COLO668 (cell line): ENCODE data around the gene MGAT5B.
"Not testable (repeated sequence)": the region's sequence is repeated elsewhere in the genome, so short reads cannot be mapped to it uniquely, and the experiment has no call there.

Experiments
- DNase-seq: peaks from one replicate; lab custom pipeline; 2025; ENCODE audit not compliant: unreplicated experiment; lab: John Stamatoyannopoulos, UW

MGAT5B gene

DNA sequence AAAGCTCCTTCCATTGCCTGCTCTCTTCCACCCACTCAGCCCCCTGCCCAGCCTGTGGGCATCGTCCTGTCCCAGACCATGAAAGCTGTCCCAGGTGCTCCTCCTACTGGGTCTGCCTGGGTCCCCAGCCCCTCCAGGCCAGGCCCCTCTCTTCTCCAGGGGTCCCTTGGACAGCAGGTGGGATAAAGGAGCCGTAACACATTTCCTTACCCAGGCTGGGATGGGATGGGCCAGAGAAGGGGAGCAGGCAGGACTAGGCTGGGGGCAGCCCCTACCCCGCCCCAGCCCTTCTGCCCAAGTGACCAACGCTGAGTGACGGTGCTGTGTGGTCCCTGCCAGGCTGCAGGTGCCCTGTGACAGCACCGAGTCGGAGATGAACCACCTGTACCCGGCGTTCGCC is 80.1 kb downstream of the MGAT5B start:
- no peak for DNase-seq

DNA sequence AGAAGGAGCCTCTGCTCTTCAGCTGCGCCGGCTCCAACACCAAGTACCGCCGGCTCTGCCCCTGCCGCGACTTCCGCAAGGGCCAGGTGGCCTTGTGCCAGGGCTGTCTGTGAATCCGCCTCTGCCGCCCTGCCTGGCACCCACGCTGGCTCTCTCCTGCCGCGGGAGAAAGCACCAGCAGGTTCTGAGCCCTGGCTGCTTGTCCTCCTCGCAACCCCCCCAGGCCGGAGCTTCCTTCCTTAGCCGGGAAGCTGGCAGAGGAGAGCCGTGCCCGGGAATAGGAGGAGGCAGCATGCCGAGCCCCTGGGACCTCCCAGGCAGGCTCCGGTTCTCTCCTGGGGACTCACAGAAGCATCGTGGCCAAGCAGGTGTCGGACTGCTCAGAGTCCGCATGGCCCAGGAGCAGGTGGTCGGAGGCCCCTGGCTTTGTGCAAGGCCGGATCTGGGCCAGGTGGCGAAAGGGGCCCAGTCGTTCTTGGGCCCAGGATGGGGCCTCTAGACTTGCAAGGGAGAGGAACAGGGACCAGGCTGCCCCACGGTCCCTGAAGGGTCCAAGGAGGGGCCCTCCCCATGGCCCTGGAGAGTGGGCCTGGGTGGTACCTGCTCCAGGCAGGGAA is 80.6 kb downstream of the MGAT5B start:
- DNase-seq, result peak; percentile 48

DNA sequence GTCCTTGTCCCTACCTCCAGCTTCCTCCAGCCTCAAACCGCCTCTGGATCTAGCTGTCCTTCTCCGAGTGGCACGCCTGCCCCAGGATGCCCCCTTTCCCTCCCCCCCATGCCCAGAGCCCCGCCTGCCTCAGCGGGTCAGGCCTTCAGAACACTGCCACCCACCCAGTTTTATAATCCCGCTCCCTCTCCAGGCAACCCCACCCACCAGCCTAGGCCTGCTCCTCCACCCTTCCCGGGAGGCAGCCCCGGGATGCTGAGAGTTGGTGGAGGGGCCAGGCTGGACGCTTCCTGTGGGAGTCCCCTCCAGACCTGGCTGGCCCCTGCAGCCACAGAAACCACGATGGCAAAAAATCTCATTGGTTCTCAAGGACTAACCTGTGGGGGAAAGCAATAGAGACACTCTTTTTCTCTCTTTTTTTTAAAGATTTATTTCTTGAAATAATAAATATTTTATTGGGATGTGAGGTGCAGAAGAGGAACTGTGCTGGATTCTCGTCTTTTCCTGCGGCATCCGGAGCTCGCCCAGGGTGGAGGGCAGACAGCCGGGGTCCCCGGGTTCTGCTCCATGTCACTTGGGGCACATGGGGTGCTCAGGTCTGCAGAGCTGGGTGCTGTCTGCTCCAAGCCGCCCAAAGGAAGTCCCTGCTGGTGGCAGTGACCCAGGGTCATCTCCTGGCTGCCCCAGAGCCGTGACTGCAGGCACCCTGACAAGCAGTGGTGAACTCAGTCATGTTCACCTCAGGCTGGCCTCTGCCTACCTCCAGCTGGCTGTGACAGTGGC is 81.9 kb downstream of the MGAT5B start:
- DNase-seq, result no peak

DNA sequence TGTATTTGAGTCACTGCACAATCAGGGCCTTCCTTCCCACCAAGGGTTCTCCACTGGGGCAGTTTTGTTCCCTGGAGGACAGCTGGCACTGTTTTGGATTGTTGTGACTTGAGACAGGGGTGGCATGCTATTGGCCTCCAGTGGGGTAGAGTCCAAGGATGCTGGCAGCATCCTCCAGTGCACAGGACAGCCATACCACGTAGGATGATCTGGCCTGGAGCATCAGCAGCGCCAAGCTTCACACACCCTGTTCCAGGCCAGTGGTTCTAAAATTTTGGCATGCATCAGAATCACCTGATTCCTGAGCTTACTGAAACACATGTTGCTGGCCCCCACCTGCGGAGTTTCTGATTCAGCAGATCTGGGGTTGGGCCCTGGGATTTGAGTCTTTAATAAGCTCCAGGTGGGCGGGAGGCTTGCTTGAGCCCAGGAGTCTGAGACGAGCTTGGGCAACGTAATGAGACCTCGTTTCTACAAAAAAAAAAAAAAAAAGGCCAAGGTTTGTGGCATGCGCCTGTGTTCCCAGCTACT is 83.2 kb downstream of the MGAT5B start:
- no peak for DNase-seq

DNA sequence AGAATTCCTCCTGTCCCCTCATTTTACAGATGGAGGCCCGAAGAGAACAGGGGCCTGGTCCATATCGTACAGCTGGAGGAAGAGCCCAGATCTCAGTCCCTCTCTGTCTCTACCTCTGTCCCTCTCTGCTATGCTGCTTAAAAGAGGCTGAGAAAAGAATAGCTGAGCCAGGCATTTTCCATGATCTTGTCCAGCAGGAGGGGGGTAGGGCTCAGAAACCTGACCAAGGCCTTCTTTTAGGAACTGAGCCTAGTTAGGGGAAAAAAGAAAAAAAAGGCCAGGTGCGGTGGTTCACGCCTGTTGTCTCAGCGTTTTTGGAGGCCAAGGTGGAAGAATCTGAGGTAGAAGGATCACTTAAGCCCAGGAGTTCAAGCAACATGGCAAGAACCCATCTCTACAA is 84.2 kb downstream of the MGAT5B start:
- no peak for DNase-seq

DNA sequence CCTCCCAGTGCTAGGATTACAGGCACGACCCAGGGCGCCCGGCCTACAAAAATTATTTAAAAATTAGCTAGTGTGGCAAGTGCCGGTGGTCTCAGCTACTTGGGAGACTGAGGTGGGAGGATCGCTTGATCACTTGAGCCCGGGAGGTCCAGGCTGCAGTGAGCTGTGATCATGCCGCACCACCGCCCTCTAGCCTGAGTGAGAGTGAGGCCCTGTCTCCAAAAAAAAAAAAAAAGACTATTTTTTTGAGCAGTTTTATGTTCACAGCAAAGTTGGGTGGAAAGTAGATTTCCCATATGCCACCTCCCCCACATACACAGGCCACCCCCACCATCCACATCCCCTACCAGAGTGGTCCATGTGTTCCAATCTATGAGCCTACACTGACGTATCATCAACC is 84.9 kb downstream of the MGAT5B start:
- DNase-seq, result no peak

DNA sequence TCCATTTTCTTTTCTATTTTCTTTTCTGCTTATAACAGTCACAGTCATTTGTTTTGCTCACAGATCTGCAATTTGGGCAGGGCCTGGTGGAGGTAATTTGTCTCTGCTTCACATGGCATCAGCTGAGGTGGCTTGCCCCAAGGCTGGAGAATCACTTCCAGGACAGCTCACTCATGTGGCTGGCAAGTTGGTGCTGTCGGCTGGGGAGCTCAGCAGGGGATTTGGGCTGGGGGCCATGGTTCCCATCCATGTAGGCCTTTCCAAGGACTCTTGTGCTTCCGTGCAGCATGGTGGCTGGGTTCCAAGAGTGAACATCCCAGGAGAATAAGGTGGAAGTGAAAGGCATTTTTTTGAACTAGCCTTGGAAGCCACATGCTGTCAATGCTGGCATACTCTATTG is 85.7 kb downstream of the MGAT5B start:
- DNase-seq, result no peak

DNA sequence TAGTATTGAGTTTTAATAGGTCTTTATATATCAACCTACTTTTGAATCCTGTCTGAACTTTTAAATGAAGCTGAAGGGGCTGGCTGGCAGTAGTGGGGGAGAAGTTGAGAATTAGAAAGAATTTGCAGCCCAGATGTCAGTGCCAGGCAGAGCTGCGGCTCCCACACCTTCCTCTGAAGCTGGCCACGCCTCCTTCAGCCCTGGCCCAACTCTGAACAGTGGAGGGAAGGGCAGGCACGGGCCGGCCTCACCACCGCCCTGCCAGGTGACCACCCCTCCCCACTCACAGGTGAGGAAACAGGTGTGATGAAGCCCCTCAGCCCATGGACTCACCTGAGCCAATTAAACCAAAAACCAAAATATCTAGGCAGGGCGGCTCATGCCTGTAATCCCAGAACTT is 87.0 kb downstream of the MGAT5B start:
- DNase-seq, result no peak

DNA sequence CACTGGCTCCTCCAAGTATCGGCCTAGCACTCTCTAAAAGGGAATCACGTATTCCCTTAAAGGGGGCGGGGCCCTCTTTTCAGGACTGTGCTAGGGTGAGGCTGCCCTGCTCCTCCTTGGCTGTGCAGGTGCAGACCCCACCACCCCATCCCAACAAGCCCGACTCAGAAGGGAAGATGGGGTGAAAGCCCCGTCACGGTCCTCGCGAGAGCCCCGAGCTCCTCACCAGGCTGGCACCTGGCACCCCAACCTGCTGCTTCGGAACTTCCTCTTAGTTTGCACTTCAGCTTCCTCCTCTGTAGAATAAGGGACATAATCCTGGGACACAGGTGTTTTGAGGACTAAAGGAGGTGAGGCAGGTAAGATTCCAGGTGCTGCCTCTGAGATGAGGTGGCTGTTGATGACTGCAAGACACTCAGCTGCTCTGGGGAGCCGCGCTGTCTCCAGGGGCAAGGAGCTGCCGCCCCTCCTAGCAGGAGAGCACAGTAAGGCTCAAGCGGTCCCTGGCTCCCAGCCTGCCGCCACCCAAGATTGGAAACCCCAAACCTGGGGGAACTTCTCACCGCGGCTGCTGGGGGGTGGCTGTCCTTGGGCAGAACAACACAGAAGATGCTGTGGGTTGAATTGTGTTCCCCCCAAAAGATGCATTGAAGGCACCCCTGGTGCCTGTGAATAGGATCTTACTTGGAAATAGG is 88.8 kb downstream of the MGAT5B start:
- DNase-seq, result no peak

DNA sequence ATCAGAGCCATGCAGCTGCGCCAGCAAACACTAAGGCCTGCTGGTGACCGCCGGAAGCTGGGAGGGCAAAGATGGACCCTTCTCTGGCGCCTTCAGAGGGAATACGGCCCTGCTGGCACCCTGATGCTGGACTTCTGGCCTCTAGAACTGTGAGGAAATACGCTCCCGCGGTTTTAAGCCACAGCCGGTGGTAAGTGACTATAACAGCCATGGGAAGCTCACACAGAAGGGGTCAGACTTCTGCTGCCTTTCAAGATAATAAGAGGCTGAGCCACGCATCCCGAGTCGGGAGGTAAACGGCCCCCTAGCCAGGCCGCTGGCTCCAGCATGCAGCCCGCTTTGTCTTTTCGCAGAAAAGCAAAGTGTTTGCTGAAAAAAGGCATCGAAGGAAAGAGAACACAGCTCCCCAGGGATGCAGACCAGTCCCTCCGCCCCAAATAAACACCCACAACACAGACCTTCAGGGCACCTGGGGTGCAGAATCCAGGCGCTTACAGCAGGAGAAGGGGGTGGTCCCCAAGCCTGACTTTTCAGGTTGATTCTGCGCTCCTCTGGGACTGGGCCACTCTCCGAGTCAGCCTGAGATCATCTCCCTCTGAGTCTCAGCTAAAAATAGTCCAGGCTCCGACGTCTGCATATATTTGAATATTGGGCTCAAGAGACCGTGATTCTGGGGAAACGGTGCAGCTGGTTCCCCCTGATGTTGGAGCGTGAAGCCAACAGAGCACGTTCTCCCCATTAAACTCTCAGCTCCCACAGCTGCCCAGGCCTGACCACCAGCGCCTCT is 89.7 kb downstream of the MGAT5B start:
- DNase-seq, result no peak

DNA sequence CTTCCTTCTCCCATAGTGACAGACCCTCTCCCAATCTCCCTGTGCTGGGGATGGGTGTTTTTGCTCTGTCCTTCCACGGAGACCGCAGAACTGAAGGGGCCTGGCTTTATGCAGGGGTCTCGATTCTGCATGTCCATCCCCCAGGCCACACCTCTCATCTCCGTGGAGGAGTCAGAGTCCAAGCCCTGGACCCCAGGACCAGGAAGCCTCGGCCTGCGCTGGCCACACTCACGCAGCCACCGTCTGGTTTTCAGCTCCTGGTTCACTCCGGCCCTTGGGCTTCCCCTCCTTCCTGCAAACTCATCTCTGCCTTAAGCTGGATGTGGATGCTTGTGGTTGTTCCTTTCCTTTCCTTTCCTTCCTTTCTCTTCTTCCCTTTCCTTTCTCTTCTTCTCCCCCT is 90.8 kb downstream of the MGAT5B start:
- DNase-seq, result no peak

DNA sequence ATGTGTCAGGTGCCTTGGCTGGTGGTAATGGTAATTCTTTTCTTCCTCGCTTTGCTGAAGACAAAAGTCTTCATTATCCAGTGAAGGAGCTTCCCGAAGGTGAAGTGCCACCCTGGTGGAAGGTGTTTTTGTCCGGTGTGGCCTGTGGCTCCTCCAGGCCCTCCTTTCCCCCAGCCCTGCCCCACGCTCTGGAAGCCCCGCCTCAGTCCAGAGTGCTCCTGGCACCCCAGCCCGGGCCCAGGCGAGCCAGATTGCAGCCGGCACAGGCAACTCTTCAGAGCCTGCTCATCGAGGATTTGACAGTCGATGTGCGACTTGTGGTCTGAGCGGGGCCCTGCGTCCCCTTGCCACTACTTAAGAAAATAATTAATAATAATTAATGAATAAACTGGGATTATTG is 93.7 kb downstream of the MGAT5B start:
- no peak for DNase-seq

DNA sequence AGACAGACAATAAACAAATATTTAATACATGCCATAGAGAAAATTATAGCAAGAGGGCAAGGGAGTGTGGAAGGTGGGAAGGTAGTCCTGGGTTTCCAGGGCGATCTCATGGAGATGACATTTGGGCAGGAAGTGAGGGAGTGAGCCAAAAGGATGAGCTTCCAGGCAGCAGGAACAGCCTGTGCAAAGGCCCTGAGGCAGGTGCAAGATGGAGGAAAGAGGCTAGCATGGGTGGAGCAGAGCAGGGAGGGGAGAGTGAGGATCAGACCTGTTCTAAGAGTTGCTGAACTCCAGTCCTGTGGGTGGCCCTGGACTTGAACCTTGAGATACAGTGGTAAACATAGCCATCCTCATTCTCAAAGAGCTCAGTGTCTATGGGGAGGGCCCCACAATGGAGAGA is 94.7 kb downstream of the MGAT5B start:
- no peak for DNase-seq

DNA sequence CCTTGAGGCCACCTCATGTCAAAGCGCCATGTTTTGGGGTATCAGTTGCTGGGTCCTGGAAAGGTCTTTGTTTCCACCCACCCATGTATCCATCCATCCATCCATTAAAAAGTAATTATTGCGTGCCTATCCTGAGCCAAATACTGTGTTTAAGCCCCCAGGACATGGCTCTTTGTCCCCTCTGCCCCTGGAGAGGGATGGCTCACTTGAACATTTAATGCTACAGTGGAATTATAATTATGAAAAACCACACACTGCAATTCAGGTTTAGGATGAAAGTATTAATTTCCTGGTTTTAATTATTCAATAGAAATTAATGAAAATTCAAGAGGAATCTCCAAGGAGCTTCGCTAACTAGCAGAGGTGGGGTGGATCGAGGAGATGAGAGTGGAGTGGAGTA is 97.8 kb downstream of the MGAT5B start:
- no peak for DNase-seq

DNA sequence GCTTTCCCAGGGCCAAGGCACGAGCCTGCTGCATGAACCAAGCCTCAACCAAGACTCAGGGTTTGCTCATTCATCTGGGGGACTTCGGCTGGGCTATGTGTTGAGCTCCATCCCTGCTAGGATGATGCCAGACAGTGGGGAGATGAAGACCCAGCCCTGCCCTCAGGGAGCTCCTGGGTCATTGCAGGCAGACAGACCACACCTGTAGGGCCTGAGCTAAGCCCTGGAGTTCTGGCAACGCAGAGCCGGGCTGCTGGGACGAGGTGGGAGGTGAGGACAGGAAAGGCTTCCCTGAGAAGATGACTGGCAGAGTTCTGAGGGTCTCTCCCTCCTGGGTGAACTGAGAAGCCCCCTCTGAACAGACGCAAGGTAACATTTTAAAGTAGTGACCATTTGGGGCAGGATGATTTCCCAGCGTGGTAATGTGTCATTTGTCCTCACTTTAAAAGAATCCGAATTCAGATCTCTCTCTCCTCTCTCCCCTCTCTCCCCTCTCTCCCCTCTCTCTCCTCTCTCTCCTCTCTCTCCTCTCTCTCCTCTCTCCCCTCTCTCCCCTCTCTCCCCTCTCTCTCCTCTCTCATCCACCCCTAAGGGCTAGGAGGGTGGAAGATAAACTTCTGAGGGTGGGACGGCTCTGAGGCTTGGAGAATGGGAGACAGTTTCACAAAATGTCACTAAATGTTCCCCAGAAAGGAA is 98.4 kb downstream of the MGAT5B start:
- no peak for DNase-seq

DNA sequence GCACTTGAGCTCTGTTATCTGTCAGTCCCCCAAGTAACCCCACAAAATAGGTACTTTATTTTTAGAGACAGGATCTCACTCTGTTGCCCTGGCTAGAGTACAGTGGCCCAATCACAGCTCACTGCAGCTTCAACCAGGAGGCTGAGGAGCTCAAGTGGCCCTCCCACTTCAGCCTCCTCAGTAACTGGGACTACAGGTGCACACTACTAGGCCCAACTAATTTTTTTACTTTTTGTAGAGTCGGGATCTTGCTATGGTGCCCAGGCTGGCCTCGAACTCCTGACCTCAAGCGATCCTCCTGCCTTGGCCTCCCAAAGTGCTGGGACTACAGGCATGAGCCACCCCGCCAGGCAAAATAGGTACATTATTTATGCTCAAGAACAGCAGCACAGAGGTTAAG is 99.6 kb downstream of the MGAT5B start:
- no peak for DNase-seq

DNA sequence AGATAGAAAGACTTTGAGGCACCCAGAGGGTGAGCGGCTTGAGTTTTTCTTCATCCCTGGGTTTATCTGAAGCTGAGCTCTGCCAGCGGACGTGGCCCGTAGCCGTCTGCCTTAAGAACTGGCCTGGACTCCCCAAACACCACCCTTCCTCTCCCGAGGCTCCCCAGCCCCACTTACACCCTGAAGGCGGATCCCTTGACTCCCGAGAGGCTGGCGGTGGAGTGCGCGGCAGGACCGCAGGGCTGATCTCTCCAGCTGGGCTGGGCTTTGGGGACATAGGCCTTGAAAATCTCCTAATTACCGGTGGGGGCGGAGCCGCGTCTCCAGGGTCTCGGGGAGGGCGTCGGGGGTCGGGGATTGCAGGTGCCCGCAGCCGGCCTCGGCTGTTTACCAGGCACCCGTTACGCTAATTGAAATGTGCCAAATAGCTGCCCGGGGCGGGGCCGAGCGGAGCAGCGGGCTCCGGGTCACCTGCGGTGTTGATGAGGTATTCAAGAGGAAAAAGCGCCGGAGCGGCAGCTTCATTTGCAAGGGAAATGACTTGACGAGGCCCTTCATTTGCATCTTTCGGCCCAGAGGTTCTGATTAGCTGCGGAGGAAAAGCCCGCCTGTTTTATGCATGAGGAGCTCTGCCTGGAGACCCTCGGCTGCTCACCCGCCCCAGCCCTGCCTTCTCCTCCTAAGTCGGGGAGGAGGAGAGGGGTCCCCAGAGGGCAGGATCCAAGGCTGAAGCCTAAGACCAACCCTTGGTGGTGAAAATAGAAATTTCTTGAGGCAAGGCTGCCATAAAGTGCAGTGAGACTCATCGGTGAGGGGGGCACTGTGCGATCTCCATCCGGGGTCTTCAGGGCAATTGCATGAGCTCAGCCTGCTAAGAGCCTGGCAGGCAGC is 100.7 kb downstream of the MGAT5B start:
- DNase-seq, result peak; percentile 74

DNA sequence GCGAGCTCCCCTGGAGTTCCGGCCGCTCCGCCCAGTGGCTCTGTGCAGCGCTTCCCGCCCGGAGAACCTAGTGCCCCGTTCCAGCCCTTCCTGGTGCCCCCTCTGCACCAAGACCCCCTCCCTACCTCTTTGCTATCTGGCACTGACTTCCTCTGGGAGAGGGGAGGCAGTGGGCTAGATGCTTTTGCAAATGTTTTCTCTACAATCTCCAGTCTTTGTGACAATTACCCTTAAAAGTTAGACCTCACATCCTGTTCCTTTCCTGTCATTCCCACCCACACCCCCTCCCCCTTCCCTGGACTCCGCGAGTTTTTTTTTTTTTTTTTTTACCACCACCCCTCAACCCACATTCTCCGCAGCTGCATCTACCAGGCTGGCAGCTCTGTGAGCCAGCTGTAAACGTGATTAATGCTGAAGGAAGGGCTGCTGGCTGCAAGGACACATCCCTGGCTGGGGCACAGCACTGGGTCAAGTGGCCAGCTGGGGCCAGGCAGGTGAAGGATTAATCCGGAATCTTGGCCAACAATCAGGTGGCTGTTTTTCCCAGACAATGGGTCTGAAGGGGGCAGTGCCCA is 101.5 kb downstream of the MGAT5B start:
- peak; percentile 55 for DNase-seq

DNA sequence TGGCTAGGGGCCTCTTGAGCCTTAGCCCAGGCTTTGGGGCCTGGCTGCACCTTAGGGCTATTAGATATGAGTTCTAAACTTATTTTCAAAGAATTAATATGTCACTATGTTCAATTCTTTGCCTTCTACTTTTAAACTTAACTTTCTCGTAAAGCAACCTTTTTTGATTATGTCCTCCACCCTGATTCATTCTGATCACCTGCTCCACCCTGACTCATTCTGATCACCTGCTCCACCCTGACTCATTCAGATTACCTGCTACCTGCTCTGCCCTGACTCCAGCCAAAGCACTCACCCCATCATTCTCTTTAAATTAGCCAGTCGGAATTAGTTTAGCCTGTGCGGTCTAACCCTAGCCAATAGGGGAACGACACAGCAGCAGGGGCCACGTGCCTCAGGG is 102.0 kb downstream of the MGAT5B start:
- DNase-seq, result not testable (repeated sequence)
